ENCODE results near the gene RDH13.

RDH13 gene

DNA sequence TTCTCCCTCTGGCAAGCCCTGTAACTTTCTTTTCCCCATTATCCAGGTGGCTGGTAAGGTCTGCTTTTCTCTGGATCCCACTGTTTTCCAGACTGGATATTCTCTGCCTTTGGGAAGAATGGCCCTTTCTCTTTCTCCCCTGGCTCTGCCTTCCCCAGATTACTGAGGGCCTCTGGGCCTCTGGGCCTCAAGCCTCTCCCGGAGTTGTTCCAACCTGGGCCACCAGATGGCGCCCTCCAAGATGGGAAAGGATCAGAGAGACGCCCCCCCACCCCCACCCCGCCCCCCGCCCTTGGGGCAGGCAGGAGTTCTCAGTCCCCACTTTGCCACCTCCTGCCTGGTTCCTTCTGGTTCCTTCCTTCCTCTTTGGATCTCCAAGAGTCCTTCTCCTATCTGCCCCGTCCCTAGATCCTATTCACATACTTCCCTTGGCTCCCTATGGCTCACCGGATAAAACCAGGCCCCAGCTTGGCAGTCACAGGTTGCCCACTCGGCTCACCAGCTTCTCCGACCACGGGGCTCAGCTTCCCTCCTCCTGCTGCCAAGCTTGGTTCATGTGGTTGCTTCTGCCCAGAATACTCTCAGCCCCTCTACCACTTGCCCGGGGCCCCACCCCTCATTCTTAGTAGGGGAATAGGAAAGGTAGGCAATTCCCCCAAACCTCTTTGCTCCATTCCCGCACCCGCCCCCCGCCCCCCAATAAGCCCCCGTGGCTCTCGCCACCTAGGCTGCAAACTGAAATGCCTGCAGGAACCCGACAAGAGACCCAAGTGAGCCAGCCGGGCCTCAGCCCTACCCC lies 25.8 kb upstream of the RDH13 start:
- no peak overlapping the region for H3K18ac ChIP-seq (ENCODE audit: low read length)
- no peak overlapping the region for H3K23ac ChIP-seq (ENCODE audit: low read depth, low read length, poor library complexity)
- H3K79me1 ChIP-seq (ENCODE audit: low read depth, low read length), result peaks cover 3% of the 10 kb centered on the region
- H2BK15ac ChIP-seq (ENCODE audit: low read length), result no peak overlapping the region
- H2BK120ac ChIP-seq (ENCODE audit: low read depth, low read length), result no peak overlapping the region
- H3K36me3 ChIP-seq (replicated peaks in 1 of 2; ENCODE audit: control insufficient read depth in 2 of 2, insufficient read depth in 2 of 2, low read length in 2 of 2), result peaks cover 15 to 24% of the 10 kb centered on the region in 2 donors
- H3K9me3 ChIP-seq (replicated peaks in 1 of 2; ENCODE audit: control insufficient read depth in 2 of 2, insufficient read depth in 1 of 2, low read depth in 1 of 2, low read length in 2 of 2), result no peaks in the 10 kb centered on the region
- peaks cover 19 to 37% of the 10 kb centered on the region in 2 donors for H3K4me1 ChIP-seq (ENCODE audit: control insufficient read depth in 2 of 2, insufficient read depth in 1 of 2, low read depth in 1 of 2, low read length in 2 of 2)
- peak overlapping the region; percentile 14 for H3K27ac ChIP-seq (replicated peaks; ENCODE audit: low read length)
- no peak overlapping the region for H3K14ac ChIP-seq (ENCODE audit: low read length)
- H2AK5ac ChIP-seq (ENCODE audit: low read depth, low read length), result no peak overlapping the region
- H3K9ac ChIP-seq (ENCODE audit: low read depth, low read length, poor library complexity), result peak overlapping the region; percentile 66
- H4K91ac ChIP-seq (ENCODE audit: low read depth, low read length, poor library complexity), result no peak overlapping the region
- peak overlapping the region; percentile 97 for H3K4me2 ChIP-seq (ENCODE audit: insufficient read depth, low read length, poor library complexity, severe bottlenecking)
- peak overlapping the region; percentile 80 for H2BK5ac ChIP-seq (ENCODE audit: low read length)
- no peak overlapping the region for H3K4ac ChIP-seq (ENCODE audit: low read length)
- H4K8ac ChIP-seq (ENCODE audit: low read depth, low read length), result no peak overlapping the region
- H2BK12ac ChIP-seq (ENCODE audit: low read length), result no peak overlapping the region
- no CpG with 5 or more reads among the region's 18 CpGs for WGBS, 2 donors (ENCODE audit: extremely low coverage in 2 of 2, insufficient read length in 2 of 2, insufficient replicate concordance in 1 of 2)
- H3K27me3 ChIP-seq (ENCODE audit: control insufficient read depth in 3 of 3, insufficient read depth in 3 of 3, low read depth in 1 of 3, low read length in 3 of 3), result peaks cover 0 to 22% (median 12%) of the 10 kb centered on the region in 3 experiments
- peak; percentile 92 for DNase-seq (ENCODE audit: low spot score)
- peak overlapping the region in 1 of 2 donors; percentile 60 for H3K4me3 ChIP-seq (ENCODE audit: low read length in 2 of 2)
- no peak overlapping the region for H2AFZ ChIP-seq (ENCODE audit: low read length)

DNA sequence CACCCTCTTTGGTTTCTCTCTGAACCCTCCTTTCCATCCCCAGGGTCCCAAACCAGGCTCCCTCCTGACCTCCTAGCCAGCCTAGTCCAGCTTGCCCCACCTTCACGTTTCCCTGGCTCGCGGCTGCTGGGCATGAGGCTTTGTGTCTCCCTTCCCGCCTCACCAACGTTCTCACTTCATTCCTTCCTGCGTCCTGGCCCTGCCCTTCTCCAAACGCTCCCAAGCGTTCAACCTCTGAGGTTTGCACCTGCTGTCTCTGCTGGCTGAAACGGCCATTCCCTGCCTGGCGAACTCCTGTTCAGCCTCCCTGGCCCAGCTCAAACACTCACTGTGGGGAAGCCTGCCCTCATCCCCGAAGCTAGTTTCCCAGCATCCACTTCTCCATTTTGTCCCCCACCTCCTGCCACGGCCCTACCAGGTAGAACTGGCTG lies 25.1 kb upstream of the RDH13 start:
- Histone ChIP-seq H3K79me1 (ENCODE audit: low read depth, low read length) (peaks cover 3% of the 10 kb centered on the region), H2BK15ac (ENCODE audit: low read length) (peak overlapping the region; percentile 97), H3K14ac (ENCODE audit: low read length) (no peak overlapping the region), H2BK120ac (ENCODE audit: low read depth, low read length) (peak overlapping the region; percentile 72), H3K4me1 (ENCODE audit: control insufficient read depth in 2 of 2, insufficient read depth in 1 of 2, low read depth in 1 of 2, low read length in 2 of 2) (peaks cover 19 to 37% of the 10 kb centered on the region in 2 donors), H3K4ac (ENCODE audit: low read length) (peak overlapping the region; percentile 5), H4K91ac (ENCODE audit: low read depth, low read length, poor library complexity) (no peak overlapping the region), H2AK5ac (ENCODE audit: low read depth, low read length) (peak overlapping the region; percentile 40), H3K27me3 (ENCODE audit: control insufficient read depth in 3 of 3, insufficient read depth in 3 of 3, low read depth in 1 of 3, low read length in 3 of 3) (peaks cover 0 to 25% (median 12%) of the 10 kb centered on the region in 3 experiments), H2AFZ (ENCODE audit: low read length) (no peak overlapping the region), H3K9ac (ENCODE audit: low read depth, low read length, poor library complexity) (peak overlapping the region; percentile 66), H3K27ac (replicated peaks; ENCODE audit: low read length) (peak overlapping the region; percentile 14), H3K9me3 (replicated peaks in 1 of 2; ENCODE audit: control insufficient read depth in 2 of 2, insufficient read depth in 1 of 2, low read depth in 1 of 2, low read length in 2 of 2) (no peaks in the 10 kb centered on the region), H3K4me2 (ENCODE audit: insufficient read depth, low read length, poor library complexity, severe bottlenecking) (peak overlapping the region; percentile 97), H3K23ac (ENCODE audit: low read depth, low read length, poor library complexity) (no peak overlapping the region), H3K4me3 (ENCODE audit: low read length in 2 of 2) (peak overlapping the region; percentile 60 to 93), H3K36me3 (replicated peaks in 1 of 2; ENCODE audit: control insufficient read depth in 2 of 2, insufficient read depth in 2 of 2, low read length in 2 of 2) (peaks cover 15 to 24% of the 10 kb centered on the region in 2 donors), H4K8ac (ENCODE audit: low read depth, low read length) (no peak overlapping the region), H2BK12ac (ENCODE audit: low read length) (no peak overlapping the region), H3K18ac (ENCODE audit: low read length) (peak overlapping the region; percentile 61), H2BK5ac (ENCODE audit: low read length) (peak overlapping the region; percentile 80)
- no peak for DNase-seq (ENCODE audit: low spot score)
- no CpG with 5 or more reads among the region's 12 CpGs for WGBS, 2 donors (ENCODE audit: extremely low coverage in 2 of 2, insufficient read length in 2 of 2, insufficient replicate concordance in 1 of 2)

DNA sequence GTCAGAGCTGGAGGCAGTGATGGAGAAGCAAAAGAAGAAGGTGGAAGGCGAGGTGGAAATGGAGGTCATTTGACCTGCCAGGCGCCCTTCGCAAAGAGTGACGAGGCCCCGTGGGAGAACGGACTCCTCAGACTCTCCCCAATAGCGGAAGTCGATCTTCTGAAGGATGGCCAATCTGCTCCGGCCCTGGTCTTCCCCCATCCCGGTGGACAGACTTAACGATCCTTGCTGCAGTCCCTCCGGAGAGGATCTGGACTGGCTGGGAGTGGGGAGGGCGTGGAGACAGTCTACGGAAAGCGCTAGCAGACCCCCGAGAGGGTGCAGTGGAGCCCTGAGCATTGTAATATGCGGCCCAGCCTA lies 24.6 kb upstream of the RDH13 start:
- Histone ChIP-seq H3K4ac (ENCODE audit: low read length) (no peak overlapping the region), H3K27me3 (ENCODE audit: control insufficient read depth in 3 of 3, insufficient read depth in 3 of 3, low read depth in 1 of 3, low read length in 3 of 3) (peaks cover 1 to 29% (median 13%) of the 10 kb centered on the region in 3 experiments), H2AK5ac (ENCODE audit: low read depth, low read length) (peak overlapping the region; percentile 40), H2BK5ac (ENCODE audit: low read length) (peak overlapping the region; percentile 80), H3K36me3 (replicated peaks in 1 of 2; ENCODE audit: control insufficient read depth in 2 of 2, insufficient read depth in 2 of 2, low read length in 2 of 2) (peaks cover 15 to 24% of the 10 kb centered on the region in 2 donors), H4K91ac (ENCODE audit: low read depth, low read length, poor library complexity) (no peak overlapping the region), H3K4me3 (ENCODE audit: low read length in 2 of 2) (peak overlapping the region; percentile 60 to 93), H3K4me1 (ENCODE audit: control insufficient read depth in 2 of 2, insufficient read depth in 1 of 2, low read depth in 1 of 2, low read length in 2 of 2) (peaks cover 19 to 32% of the 10 kb centered on the region in 2 donors), H3K9ac (ENCODE audit: low read depth, low read length, poor library complexity) (peak overlapping the region; percentile 91), H2AFZ (ENCODE audit: low read length) (peak overlapping the region; percentile 86), H3K79me1 (ENCODE audit: low read depth, low read length) (peaks cover 3% of the 10 kb centered on the region), H3K14ac (ENCODE audit: low read length) (peak overlapping the region; percentile 50), H2BK12ac (ENCODE audit: low read length) (no peak overlapping the region), H3K4me2 (ENCODE audit: insufficient read depth, low read length, poor library complexity, severe bottlenecking) (peak overlapping the region; percentile 97), H2BK120ac (ENCODE audit: low read depth, low read length) (no peak overlapping the region), H3K23ac (ENCODE audit: low read depth, low read length, poor library complexity) (peak overlapping the region; percentile 96), H3K18ac (ENCODE audit: low read length) (peak overlapping the region; percentile 99), H2BK15ac (ENCODE audit: low read length) (peak overlapping the region; percentile 97), H3K27ac (replicated peaks; ENCODE audit: low read length) (peak overlapping the region; percentile 85), H3K9me3 (replicated peaks in 1 of 2; ENCODE audit: control insufficient read depth in 2 of 2, insufficient read depth in 1 of 2, low read depth in 1 of 2, low read length in 2 of 2) (peaks cover 0 to under 1% of the 10 kb centered on the region in 2 donors), H4K8ac (ENCODE audit: low read depth, low read length) (no peak overlapping the region)
- no CpG with 5 or more reads among the region's 17 CpGs for WGBS, 2 donors (ENCODE audit: extremely low coverage in 2 of 2, insufficient read length in 2 of 2, insufficient replicate concordance in 1 of 2)
- DNase-seq (ENCODE audit: low spot score), result no peak
